NOMO-1 (cell line): ENCODE data around the gene GALNT18.

Experiments
- DNase-seq, 2 experiments: peaks; one replicate each; lab custom pipeline; 2025; ENCODE audit not compliant: unreplicated experiment in 2 of 2; lab: John Stamatoyannopoulos, UW

GALNT18 gene

GRCh38 chr11:11230087-11230486 is 391.7 kb downstream of the GALNT18 start:
- DNase-seq, result no peak

GRCh38 chr11:11229647-11230046 is 392.2 kb downstream of the GALNT18 start:
- no peak for DNase-seq

GRCh38 chr11:11227296-11228085 is 394.3 kb downstream of the GALNT18 start:
- DNase-seq, result no peak
